ENCODE data around the gene MXI1. TPM values are rescaled to one million over a fixed set of nuclear protein-coding genes. Genes with fewer than 3 reads are reported as not detected.

Gene MXI1
- total RNA-seq, 4 donors from 2014 or later, result 27.4 to 52.9 (median 51.6) TPM

- Histone ChIP-seq H3K27ac (no peak overlapping the region), H3K9me3 (no peaks in the 10 kb centered on the region), H3K4me1 (no peaks in the 10 kb centered on the region), H3K27me3 (peaks cover 0 to 11% of the 10 kb centered on the region in 2 donors), H3K36me3 (no peaks in the 10 kb centered on the region), H3K4me3 (no peak overlapping the region)
- intact Hi-C loops (cut with DNase I; ENCODE audit: low total_unique reads), result no loop called here
- TF ChIP-seq, protein P1, sequence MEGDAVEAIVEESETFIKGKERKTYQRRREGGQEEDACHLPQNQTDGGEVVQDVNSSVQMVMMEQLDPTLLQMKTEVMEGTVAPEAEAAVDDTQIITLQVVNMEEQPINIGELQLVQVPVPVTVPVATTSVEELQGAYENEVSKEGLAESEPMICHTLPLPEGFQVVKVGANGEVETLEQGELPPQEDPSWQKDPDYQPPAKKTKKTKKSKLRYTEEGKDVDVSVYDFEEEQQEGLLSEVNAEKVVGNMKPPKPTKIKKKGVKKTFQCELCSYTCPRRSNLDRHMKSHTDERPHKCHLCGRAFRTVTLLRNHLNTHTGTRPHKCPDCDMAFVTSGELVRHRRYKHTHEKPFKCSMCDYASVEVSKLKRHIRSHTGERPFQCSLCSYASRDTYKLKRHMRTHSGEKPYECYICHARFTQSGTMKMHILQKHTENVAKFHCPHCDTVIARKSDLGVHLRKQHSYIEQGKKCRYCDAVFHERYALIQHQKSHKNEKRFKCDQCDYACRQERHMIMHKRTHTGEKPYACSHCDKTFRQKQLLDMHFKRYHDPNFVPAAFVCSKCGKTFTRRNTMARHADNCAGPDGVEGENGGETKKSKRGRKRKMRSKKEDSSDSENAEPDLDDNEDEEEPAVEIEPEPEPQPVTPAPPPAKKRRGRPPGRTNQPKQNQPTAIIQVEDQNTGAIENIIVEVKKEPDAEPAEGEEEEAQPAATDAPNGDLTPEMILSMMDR (IDR thresholded peaks at IDR 0.05), result no peak
- TF ChIP-seq POLR2A (IDR thresholded peaks at IDR 0.05), result no peak
- DNase-seq, result no peak
These were observed 38.6 kb upstream of the MXI1 start for GRCh38 chr10:110168601-110169481.

GRCh38 chr10:110169586-110169985, 37.8 kb upstream of the MXI1 start:
- Histone ChIP-seq H3K27ac (no peak overlapping the region), H3K36me3 (no peaks in the 10 kb centered on the region), H3K9me3 (no peaks in the 10 kb centered on the region), H3K4me1 (no peaks in the 10 kb centered on the region), H3K4me3 (no peak overlapping the region), H3K27me3 (peaks cover 0 to 11% of the 10 kb centered on the region in 2 donors)
- TF ChIP-seq POLR2A (IDR thresholded peaks at IDR 0.05), result no peak
- TF ChIP-seq, protein P1 (IDR thresholded peaks at IDR 0.05), result no peak
- DNase-seq, result no peak
- intact Hi-C loops (cut with DNase I; ENCODE audit: low total_unique reads), result no loop called here

- H3K27me3 ChIP-seq, result peaks cover 0 to 11% of the 10 kb centered on the region in 2 donors
- H3K9me3 ChIP-seq, result no peaks in the 10 kb centered on the region
- no peaks in the 10 kb centered on the region for H3K36me3 ChIP-seq
- no peak overlapping the region for H3K4me3 ChIP-seq
- H3K4me1 ChIP-seq, result no peaks in the 10 kb centered on the region
- DNase-seq, result no peak
- TF ChIP-seq, protein P1 (IDR thresholded peaks at IDR 0.05), result no peak
- no peak for TF ChIP-seq POLR2A (IDR thresholded peaks at IDR 0.05)
- H3K27ac ChIP-seq, result no peak overlapping the region
- intact Hi-C loops (cut with DNase I; ENCODE audit: low total_unique reads), result no loop called here
These were observed 37.0 kb upstream of the MXI1 start for GRCh38 chr10:110170142-110170971.

- Histone ChIP-seq H3K4me3 (no peak overlapping the region), H3K27ac (no peak overlapping the region), H3K36me3 (no peaks in the 10 kb centered on the region), H3K27me3 (peaks cover 0 to 11% of the 10 kb centered on the region in 2 donors), H3K4me1 (no peaks in the 10 kb centered on the region), H3K9me3 (no peaks in the 10 kb centered on the region)
- intact Hi-C loops (cut with DNase I; ENCODE audit: low total_unique reads), result no loop called here
- TF ChIP-seq, protein P1 (IDR thresholded peaks at IDR 0.05), result no peak
- no peak for TF ChIP-seq POLR2A (IDR thresholded peaks at IDR 0.05)
- no peak for DNase-seq
These were observed 36.4 kb upstream of the MXI1 start for GRCh38 chr10:110171032-110171431.

DNA sequence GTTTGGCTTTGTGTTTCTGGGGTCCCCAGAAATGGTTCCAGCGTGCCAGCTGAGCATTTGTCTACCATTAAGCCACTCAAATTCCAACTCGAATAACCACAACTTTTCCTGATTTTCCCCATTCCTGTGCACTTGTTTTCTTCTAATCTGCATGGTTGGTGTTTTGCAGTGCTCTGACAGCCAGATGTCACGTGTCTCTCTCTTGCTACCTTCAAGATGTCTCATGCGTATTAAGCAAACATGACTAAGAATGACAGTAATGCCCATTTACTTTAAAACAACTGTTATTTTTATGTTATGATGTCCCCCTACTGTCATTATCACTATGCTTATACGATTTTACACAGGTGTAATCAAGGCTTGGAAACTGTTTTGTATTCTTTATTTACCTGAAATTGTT, 35.2 kb upstream of the MXI1 start:
- Histone ChIP-seq H3K27ac (no peak overlapping the region), H3K36me3 (no peaks in the 10 kb centered on the region), H3K27me3 (peaks cover 0 to 7% of the 10 kb centered on the region in 2 donors), H3K9me3 (no peaks in the 10 kb centered on the region), H3K4me1 (no peaks in the 10 kb centered on the region), H3K4me3 (no peak overlapping the region)
- TF ChIP-seq, protein P1 (IDR thresholded peaks at IDR 0.05), result no peak
- no peak for TF ChIP-seq POLR2A (IDR thresholded peaks at IDR 0.05)
- no peak for DNase-seq
- intact Hi-C loops (cut with DNase I; ENCODE audit: low total_unique reads), result no loop called here

All from uterus (tissue), 4 donors.